Heart left ventricle (tissue), 13 donors: ENCODE results near the gene FLYWCH2.

Experiments used
- CTCF ChIP-seq, 12 donors: fragments of 200-600 bp; sonication (generic) in 4 of 12; IDR thresholded peaks; one replicate each; pipeline versions ENCODE4 v1.5.0 to v1.8.0; 2018 to 2022; ENCODE audit warnings: antibody characterized with exemption in 12 of 12, mild to moderate bottlenecking in 5 of 12
- POLR2A ChIP-seq, 2 donors: fragments of 450-650 bp; IDR thresholded peaks; one replicate each; pipeline ENCODE4 v1.6.1; 2017; ENCODE audit warnings: antibody characterized with exemption in 2 of 2, mild to moderate bottlenecking in 2 of 2, moderate library complexity in 2 of 2
- donor health status: ischemic (EF 13 %, LVEDD 7.1; RV severe dilation, severe dysfunction).
- donor health status: DM: no; HTN: yes; CAD: no.
- donor health status: DM: no; HTN: no; CAD: no.
- donor health status: ischemic (EF 25% LVEDD 6.9; RV normal size, moderate dysfunction).
- donor health status: ischemic (EF 25% LVEDD 5.7; RV mildly dilated, moderate dysfunction).
- donor health status: ischemic (EF 35%, LVEDD 5.7; RV mildly dilated, moderate dysfunction).
- donor health status: nonischemic (EF 11% LVEDD 7.7; RV severe dilation, severe dysfunction).
- donor health status: DM: yes; HTN: yes; CAD: no.
- donor health status: PGD.
- donor health status: ischemic (EF 29% LVEDD 5.4; RV normal size, mild dysfunction).
- donor health status: nonischemic (EF 23%, LVEDD 6.1; RV moderate dilation, normal function).

- TF ChIP-seq POLR2A (IDR thresholded peaks at IDR 0.05) (no peak), CTCF (IDR thresholded peaks at IDR 0.05) (no peak)
Measured at GRCh38 chr16:2879854-2880508, 3.0 kb upstream of the FLYWCH2 start.
